WTC11 (cell line): ENCODE measurements around the gene CCDC69.

ENCODE experiments used
- ATF3 ChIP-seq: sonication (generic); formaldehyde crosslinking; conservative IDR thresholded peaks from 2 replicates; pipeline ENCODE4 v1.8.1; 2022; ENCODE audit warnings: mild to moderate bottlenecking, missing genetic modification reagents
- CREM ChIP-seq: sonication (generic); formaldehyde crosslinking; IDR thresholded peaks from 2 replicates; pipeline ENCODE4 v1.8.1; 2022; ENCODE audit warnings: mild to moderate bottlenecking, missing genetic modification reagents, moderate library complexity
- E2F4 ChIP-seq: sonication (generic); formaldehyde crosslinking; IDR thresholded peaks from 2 replicates; pipeline ENCODE4 v1.8.1; 2022; ENCODE audit warnings: low read depth, mild to moderate bottlenecking, moderate library complexity, missing genetic modification reagents, borderline replicate concordance
- NFYB ChIP-seq: sonication (generic); formaldehyde crosslinking; conservative IDR thresholded peaks from 2 replicates; pipeline ENCODE4 v1.8.0; 2022; ENCODE audit warnings: low read depth, missing genetic modification reagents
- NR1H2 ChIP-seq: sonication (generic); formaldehyde crosslinking; IDR thresholded peaks from 2 replicates; pipeline ENCODE4 v1.9.0; 2021; ENCODE audit warnings: mild to moderate bottlenecking, moderate library complexity, missing genetic modification reagents
- ZNF138 ChIP-seq: sonication (generic); formaldehyde crosslinking; conservative IDR thresholded peaks from 2 replicates; pipeline ENCODE4 v1.8.1; 2022; ENCODE audit warnings: mild to moderate bottlenecking, moderate library complexity, missing genetic modification reagents
- TF ChIP-seq, protein P1 (sequence below): fragments of 200-600 bp; IDR thresholded peaks from 2 replicates; pipeline ENCODE4 v1.8.0; 2022; ENCODE audit warnings: antibody characterized with exemption
- TF ChIP-seq, protein P2 (sequence below): sonication (generic); formaldehyde crosslinking; IDR thresholded peaks from 2 replicates; pipeline ENCODE4 v1.8.1; 2023; ENCODE audit warnings: mild to moderate bottlenecking, missing genetic modification reagents

DNA sequence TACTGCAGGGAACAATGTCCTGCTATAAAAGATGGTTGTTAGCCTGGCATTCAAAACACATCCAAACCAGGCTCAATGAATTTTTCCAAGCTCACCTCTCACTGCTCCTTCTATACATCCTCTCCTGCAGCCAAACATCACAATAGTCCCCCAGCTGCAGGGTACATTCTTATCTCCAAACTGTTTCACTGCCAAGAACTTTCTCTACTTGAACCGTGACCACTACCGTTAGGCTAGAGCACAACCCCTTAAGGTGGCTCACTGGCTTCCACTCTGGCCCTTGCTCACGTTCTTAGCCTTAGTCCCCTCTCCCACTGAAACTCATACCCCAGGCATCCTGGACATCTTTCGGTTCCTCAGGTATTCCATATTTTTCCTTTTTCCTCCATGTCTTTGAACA, 37.4 kb downstream of the CCDC69 start:
- TF ChIP-seq, protein P1, sequence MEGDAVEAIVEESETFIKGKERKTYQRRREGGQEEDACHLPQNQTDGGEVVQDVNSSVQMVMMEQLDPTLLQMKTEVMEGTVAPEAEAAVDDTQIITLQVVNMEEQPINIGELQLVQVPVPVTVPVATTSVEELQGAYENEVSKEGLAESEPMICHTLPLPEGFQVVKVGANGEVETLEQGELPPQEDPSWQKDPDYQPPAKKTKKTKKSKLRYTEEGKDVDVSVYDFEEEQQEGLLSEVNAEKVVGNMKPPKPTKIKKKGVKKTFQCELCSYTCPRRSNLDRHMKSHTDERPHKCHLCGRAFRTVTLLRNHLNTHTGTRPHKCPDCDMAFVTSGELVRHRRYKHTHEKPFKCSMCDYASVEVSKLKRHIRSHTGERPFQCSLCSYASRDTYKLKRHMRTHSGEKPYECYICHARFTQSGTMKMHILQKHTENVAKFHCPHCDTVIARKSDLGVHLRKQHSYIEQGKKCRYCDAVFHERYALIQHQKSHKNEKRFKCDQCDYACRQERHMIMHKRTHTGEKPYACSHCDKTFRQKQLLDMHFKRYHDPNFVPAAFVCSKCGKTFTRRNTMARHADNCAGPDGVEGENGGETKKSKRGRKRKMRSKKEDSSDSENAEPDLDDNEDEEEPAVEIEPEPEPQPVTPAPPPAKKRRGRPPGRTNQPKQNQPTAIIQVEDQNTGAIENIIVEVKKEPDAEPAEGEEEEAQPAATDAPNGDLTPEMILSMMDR = no peak
- no peak for TF ChIP-seq NFYB (CRISPR knock-in tag)
- no peak for TF ChIP-seq E2F4 (CRISPR knock-in tag)
- no peak for TF ChIP-seq ZNF138 (CRISPR knock-in tag)
- TF ChIP-seq ATF3 (CRISPR knock-in tag) = no peak
- TF ChIP-seq CREM (CRISPR knock-in tag) = no peak
- TF ChIP-seq, protein P2, sequence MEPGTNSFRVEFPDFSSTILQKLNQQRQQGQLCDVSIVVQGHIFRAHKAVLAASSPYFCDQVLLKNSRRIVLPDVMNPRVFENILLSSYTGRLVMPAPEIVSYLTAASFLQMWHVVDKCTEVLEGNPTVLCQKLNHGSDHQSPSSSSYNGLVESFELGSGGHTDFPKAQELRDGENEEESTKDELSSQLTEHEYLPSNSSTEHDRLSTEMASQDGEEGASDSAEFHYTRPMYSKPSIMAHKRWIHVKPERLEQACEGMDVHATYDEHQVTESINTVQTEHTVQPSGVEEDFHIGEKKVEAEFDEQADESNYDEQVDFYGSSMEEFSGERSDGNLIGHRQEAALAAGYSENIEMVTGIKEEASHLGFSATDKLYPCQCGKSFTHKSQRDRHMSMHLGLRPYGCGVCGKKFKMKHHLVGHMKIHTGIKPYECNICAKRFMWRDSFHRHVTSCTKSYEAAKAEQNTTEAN (CRISPR knock-in tag) = no peak
- no peak for TF ChIP-seq NR1H2 (CRISPR knock-in tag)
